ENCODE measurements around the gene PDX1.

PDX1 gene

GRCh38 chr13:27922883-27923612, 3.2 kb downstream of the PDX1 start:
- DNase-seq (ENCODE audit: low spot score), result no peak

DNA sequence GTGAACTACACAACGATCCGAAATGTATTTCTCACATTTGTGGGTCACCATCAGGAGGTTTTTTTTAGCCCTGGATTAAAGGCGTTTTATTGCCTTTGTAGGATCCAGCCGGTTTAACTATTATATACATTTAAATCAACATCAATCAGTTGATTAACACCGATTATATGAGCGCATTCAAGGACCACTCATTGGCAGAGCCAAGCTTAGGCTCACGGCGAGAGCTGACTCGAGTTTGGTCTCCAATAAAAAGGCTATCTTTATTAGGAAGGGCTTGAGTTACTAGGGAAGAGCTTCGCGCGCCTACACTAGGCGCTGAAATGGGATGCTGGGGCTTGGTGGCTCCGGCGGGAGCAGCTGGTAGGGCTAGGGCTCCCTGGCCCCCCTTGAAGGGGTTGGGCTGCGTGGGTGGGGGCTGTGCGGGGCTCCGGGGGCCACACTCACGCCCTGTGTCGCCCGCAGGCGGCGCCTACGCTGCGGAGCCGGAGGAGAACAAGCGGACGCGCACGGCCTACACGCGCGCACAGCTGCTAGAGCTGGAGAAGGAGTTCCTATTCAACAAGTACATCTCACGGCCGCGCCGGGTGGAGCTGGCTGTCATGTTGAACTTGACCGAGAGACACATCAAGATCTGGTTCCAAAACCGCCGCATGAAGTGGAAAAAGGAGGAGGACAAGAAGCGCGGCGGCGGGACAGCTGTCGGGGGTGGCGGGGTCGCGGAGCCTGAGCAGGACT, 4.2 kb downstream of the PDX1 start:
- DNase-seq (ENCODE audit: low spot score), result no peak

DNA sequence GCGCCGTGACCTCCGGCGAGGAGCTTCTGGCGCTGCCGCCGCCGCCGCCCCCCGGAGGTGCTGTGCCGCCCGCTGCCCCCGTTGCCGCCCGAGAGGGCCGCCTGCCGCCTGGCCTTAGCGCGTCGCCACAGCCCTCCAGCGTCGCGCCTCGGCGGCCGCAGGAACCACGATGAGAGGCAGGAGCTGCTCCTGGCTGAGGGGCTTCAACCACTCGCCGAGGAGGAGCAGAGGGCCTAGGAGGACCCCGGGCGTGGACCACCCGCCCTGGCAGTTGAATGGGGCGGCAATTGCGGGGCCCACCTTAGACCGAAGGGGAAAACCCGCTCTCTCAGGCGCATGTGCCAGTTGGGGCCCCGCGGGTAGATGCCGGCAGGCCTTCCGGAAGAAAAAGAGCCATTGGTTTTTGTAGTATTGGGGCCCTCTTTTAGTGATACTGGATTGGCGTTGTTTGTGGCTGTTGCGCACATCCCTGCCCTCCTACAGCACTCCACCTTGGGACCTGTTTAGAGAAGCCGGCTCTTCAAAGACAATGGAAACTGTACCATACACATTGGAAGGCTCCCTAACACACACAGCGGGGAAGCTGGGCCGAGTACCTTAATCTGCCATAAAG, 4.8 kb downstream of the PDX1 start:
- DNase-seq (ENCODE audit: low spot score), result no peak

DNA sequence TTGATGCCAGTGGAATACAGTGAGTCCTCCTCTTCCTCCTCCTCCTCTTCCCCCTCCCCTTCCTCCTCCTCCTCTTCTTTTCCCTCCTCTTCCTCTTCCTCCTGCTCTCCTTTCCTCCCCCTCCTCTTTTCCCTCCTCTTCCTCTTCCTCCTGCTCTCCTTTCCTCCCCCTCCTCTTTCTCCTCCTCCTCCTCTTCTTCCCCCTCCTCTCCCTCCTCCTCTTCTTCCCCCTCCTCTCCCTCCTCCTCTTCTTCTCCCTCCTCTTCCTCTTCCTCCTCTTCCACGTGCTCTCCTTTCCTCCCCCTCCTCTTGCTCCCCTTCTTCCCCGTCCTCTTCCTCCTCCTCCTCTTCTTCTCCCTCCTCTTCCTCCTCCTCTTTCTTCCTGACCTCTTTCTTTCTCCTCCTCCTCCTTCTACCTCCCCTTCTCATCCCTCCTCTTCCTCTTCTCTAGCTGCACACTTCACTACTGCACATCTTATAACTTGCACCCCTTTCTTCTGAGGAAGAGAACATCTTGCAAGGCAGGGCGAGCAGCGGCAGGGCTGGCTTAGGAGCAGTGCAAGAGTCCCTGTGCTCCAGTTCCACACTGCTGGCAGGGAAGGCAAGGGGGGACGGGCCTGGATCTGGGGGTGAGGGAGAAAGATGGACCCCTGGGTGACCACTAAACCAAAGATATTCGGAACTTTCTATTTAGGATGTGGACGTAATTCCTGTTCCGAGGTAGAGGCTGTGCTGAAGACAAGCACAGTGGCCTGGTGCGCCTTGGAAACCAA, 5.6 kb downstream of the PDX1 start:
- DNase-seq (ENCODE audit: low spot score), result no peak

- DNase-seq (ENCODE audit: low spot score), result no peak
Observed at GRCh38 chr13:27926644-27927434, 7.0 kb downstream of the PDX1 start.

GRCh38 chr13:27927444-27928352, 7.9 kb downstream of the PDX1 start:
- no peak for DNase-seq (ENCODE audit: low spot score)

- DNase-seq (ENCODE audit: low spot score), result no peak
Observed at GRCh38 chr13:27928353-27928804, 8.6 kb downstream of the PDX1 start.

- no peak for DNase-seq (ENCODE audit: low spot score)
Observed at GRCh38 chr13:27928805-27929753, 9.3 kb downstream of the PDX1 start.

DNA sequence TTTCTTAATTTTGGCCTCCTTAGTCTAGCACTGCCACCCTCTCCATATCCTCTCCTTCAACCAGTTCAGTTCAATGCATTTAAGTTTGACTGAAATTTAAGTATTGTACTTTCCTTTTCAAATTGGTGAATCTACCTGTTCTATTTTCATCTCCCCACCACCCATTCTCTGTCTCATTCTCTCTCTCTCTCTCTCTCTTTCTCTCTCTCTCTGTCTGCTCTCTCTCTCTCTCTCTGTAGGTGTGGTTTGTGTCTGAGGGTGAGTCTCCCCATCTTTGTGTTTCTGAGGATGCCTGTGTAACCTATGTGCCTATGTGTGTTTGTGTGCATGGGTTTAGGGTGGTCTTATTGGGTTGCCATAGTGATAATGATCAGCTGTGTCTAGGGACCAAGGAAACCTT, 10.1 kb downstream of the PDX1 start:
- no peak for DNase-seq (ENCODE audit: low spot score)

DNA sequence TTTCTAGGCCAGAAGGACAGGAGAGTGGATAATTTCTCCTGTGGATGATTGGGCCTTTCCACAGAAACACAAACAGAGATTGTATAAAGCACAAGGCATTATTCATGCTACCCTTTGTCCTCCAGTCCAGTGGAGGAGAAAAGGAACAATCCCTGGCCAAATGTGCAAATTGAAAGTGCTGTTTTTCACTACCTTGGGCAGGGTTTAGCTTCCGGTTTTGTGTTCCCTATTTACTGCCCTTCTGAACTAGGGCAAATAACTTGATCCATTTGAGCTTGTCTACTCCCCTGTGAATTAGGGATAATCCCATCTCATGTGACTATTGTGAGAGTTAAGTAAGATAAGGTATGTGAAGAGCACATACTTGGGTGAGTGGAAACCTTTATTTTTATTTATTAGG, 13.3 kb downstream of the PDX1 start:
- DNase-seq (ENCODE audit: low spot score), result no peak

GRCh38 chr13:27933580-27934328, 14.0 kb downstream of the PDX1 start:
- DNase-seq (ENCODE audit: low spot score), result no peak

- DNase-seq (ENCODE audit: low spot score), result no peak
Observed at GRCh38 chr13:27942972-27943371, 23.2 kb downstream of the PDX1 start.

GRCh38 chr13:27952876-27953675, 33.3 kb downstream of the PDX1 start:
- DNase-seq (ENCODE audit: low spot score), result no peak

- DNase-seq (ENCODE audit: low spot score), result peak; percentile 44
Observed at GRCh38 chr13:27953676-27954405, 34.0 kb downstream of the PDX1 start.

- no peak for DNase-seq (ENCODE audit: low spot score)
Observed at GRCh38 chr13:27954406-27954851, 34.6 kb downstream of the PDX1 start.

DNA sequence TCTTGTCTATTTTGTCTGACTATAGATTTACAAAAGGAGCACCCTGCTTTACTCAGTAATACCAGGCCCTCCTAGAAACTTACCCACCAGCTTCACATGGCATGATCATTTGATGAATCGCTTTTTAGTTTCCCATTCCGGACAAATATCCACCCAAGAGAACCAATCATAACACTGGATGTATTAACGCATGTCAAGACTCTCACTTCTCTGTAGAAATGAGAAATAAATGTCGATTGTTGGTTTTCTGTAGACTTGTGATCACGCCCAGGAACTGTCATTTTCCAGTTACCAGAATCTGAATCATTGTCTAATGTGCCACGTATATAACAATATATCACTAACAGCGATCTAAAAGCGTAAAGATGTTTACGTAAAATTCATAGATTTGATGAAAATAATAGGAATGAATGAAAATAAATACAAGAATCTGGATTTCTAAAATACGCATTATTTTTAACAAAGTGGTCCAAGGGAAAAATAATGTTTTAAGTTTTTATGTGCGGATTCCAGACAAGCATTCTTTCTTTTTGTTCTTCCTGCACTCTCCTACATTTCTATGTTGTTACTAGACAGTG, 35.3 kb downstream of the PDX1 start:
- no peak for DNase-seq (ENCODE audit: low spot score)

Measured in hematopoietic multipotent progenitor cell treated with erythropoietin and hydrocortisone succinate and interleukin-3 and kit ligand, for 15 days (in vitro differentiated cells).